HG03095 (cell line): Measurements from ENCODE around the gene RIPK1.

Experiments
- ATAC-seq: cut with Tn5 transposase; IDR thresholded peaks from one replicate; pipeline ENCODE4 v1.9.1; 2021; ENCODE audit warnings: moderate library complexity; ENCODE audit not compliant: unreplicated experiment

Gene RIPK1

DNA sequence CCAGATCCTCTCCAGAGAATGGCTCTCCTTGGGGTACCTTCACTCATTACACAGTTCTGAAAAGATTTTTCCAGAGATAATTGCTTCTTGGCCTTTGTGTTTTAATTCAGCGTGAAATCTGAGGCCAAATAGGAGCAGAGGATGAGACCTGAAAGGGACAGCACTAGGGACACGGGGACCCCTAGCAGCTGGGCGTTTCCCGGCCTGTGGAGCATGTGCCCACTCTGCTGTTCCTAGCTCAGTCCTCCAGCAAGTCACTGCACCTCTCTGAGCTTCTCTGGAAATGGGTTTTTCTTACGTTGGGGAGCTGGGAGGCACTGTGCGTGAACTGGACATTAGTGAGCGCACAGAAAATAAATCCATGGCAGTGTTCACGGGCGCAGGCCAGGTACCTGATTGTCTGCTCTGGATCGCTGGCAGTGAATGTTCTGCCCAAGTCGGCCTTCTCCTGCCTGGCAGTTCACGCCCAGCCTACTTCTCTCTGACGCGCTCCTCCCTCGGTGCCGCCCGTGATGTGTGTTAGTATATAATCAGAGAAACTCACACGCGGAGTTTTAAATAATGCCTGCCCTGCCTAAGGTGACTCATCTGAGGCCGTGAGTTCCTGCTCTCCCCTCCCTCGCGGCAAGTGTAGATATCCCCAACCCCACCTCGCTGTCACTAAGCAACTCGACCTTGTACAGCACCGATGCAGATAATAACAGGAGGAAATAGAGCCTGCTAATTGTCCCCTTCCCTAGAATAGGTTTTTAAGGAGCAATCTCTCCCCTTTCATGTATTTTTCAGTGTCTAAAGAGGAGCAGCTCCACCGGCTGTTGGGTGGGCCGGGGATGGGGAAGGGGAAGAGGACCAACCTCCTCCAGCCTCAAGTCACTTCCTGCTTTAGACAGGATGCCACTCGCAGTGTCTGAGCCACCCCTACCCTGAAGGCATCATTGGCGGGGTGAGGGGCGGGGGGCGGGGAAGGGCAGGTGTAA is 91.8 kb downstream of the RIPK1 start:
- ATAC-seq = no peak

DNA sequence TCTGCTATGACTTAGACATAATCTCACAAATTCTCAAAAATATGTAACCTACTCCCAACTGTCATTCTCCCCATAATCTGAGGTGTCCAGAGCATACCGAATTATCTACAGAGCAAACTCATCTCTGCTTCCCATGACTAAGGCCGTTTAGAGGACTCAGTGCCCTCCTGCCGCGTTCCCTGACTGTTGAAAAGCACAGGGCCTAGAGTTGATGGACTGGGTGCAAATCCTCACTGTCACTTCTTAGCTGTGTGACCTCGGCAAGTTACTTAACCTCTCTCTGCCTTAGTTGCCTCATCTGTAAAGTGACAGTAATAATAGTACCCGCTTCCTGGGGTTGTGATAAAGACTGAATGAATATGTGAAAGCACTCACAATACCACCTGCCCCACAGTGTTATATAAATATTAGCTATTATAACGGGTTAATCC is 93.8 kb downstream of the RIPK1 start:
- no peak for ATAC-seq

DNA sequence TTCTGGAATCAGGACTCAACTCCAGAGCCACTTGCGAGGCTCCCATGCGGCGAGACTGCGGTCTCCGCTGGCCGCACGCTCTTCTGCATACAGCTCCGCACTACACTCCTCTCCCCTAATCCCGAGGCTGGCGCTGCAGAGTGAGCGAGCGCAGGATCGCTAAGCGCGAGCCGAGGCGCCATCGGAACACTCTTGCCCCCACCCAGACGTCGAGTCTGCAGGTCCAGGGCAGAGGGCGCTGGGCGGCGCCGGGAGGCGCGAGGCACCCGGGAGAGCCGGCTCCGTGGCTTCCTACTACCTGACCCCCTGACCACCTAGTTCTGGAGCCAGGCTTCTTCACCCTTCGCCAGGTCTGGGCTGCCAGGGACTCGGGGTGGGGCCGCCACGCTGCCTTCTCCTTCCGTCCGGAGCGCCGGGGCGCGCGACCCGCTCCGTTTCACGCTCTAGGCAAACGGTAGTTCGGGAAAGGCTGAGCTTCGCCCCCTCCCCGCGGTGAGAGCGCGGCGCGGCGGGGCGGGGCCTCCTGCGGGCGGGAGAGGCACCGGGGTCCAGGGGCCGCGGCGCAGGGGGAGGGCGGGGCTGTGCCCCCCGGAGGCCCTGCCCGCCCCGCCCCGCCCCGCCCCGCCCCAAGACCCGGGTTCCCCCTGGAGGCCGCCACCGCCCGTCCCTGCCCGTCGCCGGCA is 94.4 kb downstream of the RIPK1 start:
- ATAC-seq = peak; percentile 58

DNA sequence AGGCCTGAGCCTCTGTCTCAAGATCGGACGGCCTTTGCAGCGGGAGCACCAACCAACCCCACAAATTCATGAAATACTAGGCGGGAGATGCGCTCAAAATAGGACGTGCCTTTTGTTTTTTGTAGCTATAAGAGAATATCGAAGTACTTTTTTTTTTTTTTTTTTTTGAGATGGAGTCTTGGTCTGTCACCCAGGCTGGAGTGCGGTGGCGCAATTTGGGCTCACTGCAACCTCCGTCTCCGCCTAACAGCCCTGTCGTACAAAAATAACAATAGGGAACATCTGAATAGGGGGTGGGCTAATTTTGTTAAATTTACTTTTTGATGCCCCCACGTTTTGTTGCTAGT is 94.9 kb downstream of the RIPK1 start:
- ATAC-seq = no peak

DNA sequence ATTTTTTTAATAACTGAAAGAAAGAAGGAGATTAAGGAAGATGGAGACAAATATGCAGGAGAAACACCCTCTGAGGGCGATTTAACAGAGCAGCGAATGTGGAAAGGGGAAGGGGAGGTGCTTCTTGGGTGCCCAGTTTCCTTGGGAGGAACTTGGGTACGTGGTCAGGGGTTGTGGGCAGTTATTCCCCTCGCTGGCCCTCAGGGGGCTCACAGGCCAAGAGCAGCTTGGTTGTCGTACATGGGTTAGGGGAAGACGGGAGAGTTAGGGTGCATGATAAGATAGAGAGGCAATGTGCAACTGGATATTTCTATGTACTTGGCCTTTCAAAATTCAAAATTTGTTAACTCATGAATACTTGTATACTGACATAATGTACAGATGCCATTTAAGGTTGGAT is 96.1 kb downstream of the RIPK1 start:
- ATAC-seq = no peak
